HEK293T (cell line): ENCODE results near the gene UGT1A4.

Experiments
- CTCF ChIA-PET: fragments of 350-600 bp; formaldehyde crosslinking; extraction: SDS; loops from one replicate; lab custom pipeline; 2021; ENCODE audit warnings: antibody characterized with exemption, inconsistent platforms; lab: Yijun Ruan, JAX
- POLR2A ChIA-PET: fragments of 350-600 bp; formaldehyde crosslinking; extraction: SDS; loops from one replicate; lab custom pipeline; 2020; ENCODE audit warnings: antibody characterized with exemption, inconsistent platforms; lab: Yijun Ruan, JAX
- DNase-seq: peaks from one replicate; pipeline ENCODE4 v3.0.0; 2012; ENCODE audit warnings: mixed read lengths; ENCODE audit errors: extremely low spot score
- ARNT ChIP-seq: fragments of 450-650 bp; IDR thresholded peaks from 2 replicates; pipeline ENCODE4 v1.6.1; 2017; ENCODE audit warnings: mild to moderate bottlenecking
- BHLHE40 ChIP-seq: fragments of 450-650 bp; IDR thresholded peaks from 2 replicates; pipeline ENCODE4 v1.6.1; 2016; ENCODE audit warnings: mild to moderate bottlenecking, moderate library complexity, borderline replicate concordance
- CTBP1 ChIP-seq: fragments of 450-650 bp; IDR thresholded peaks from 2 replicates; pipeline ENCODE4 v1.6.1; 2016; ENCODE audit warnings: borderline replicate concordance
- ELF4 ChIP-seq: fragments of 450-650 bp; IDR thresholded peaks from 2 replicates; pipeline ENCODE4 v1.6.1; 2017; ENCODE audit warnings: antibody characterized with exemption
- FOXA1 ChIP-seq: fragments of 450-650 bp; IDR thresholded peaks from 2 replicates; pipeline ENCODE4 v1.6.1; 2016; ENCODE audit warnings: mild to moderate bottlenecking
- FOXK2 ChIP-seq: fragments of 450-650 bp; IDR thresholded peaks from 2 replicates; pipeline ENCODE4 v1.6.1; 2016; ENCODE audit warnings: mild to moderate bottlenecking
- FOXM1 ChIP-seq: fragments of 450-650 bp; IDR thresholded peaks from 2 replicates; pipeline ENCODE4 v1.6.1; 2017; ENCODE audit warnings: mild to moderate bottlenecking, borderline replicate concordance
- HDGF ChIP-seq: fragments of 450-650 bp; IDR thresholded peaks from 2 replicates; pipeline ENCODE4 v1.6.1; 2017; ENCODE audit warnings: antibody characterized with exemption, borderline replicate concordance
- L3MBTL2 ChIP-seq: fragments of 450-650 bp; conservative IDR thresholded peaks from 2 replicates; pipeline ENCODE4 v1.6.1; 2016; ENCODE audit warnings: mild to moderate bottlenecking
- LEF1 ChIP-seq: fragments of 450-650 bp; IDR thresholded peaks from 2 replicates; pipeline ENCODE4 v1.6.1; 2017; ENCODE audit warnings: mild to moderate bottlenecking, borderline replicate concordance
- NFRKB ChIP-seq: fragments of 450-650 bp; IDR thresholded peaks from 2 replicates; pipeline ENCODE4 v1.6.1; 2016; ENCODE audit warnings: mild to moderate bottlenecking, moderate library complexity
- PKNOX1 ChIP-seq: fragments of 450-650 bp; IDR thresholded peaks from 2 replicates; pipeline ENCODE4 v1.6.1; 2016
- SP1 ChIP-seq: fragments of 450-650 bp; IDR thresholded peaks from 2 replicates; pipeline ENCODE4 v1.6.1; 2017
- SUZ12 ChIP-seq: fragments of 450-650 bp; IDR thresholded peaks from 2 replicates; pipeline ENCODE4 v1.6.1; 2016; ENCODE audit warnings: mild to moderate bottlenecking
- TARDBP ChIP-seq: fragments of 450-650 bp; IDR thresholded peaks from 2 replicates; pipeline ENCODE4 v1.6.1; 2016
- ZNF384 ChIP-seq: fragments of 450-650 bp; IDR thresholded peaks from 2 replicates; pipeline ENCODE4 v1.6.1; 2016

The UGT1A4 gene

GRCh38 chr2:233795735-233796171 lies 77.2 kb downstream of the UGT1A4 start:
- no peak for TF ChIP-seq ARNT
- TF ChIP-seq CTBP1 = no peak
- TF ChIP-seq L3MBTL2 = no peak
- no peak for TF ChIP-seq ELF4
- TF ChIP-seq FOXK2 = no peak
- no peak for TF ChIP-seq SP1
- TF ChIP-seq LEF1 = no peak
- no peak for TF ChIP-seq BHLHE40
- TF ChIP-seq NFRKB = no peak
- TF ChIP-seq FOXM1 = no peak
- no peak for TF ChIP-seq TARDBP
- DNase-seq = no peak
- CTCF ChIA-PET = no interaction called here
- POLR2A ChIA-PET = no interaction called here

GRCh38 chr2:233796254-233796653 lies 77.7 kb downstream of the UGT1A4 start:
- no peak for DNase-seq
- no peak for TF ChIP-seq ELF4
- no peak for TF ChIP-seq LEF1
- no peak for TF ChIP-seq TARDBP
- TF ChIP-seq FOXM1 = no peak
- TF ChIP-seq FOXK2 = no peak
- no peak for TF ChIP-seq SP1
- TF ChIP-seq BHLHE40 = no peak
- no peak for TF ChIP-seq PKNOX1
- no peak for TF ChIP-seq FOXA1
- TF ChIP-seq HDGF = no peak
- TF ChIP-seq L3MBTL2 = no peak
- no peak for TF ChIP-seq NFRKB
- no peak for TF ChIP-seq ARNT
- TF ChIP-seq SUZ12 = no peak
- no peak for TF ChIP-seq ZNF384
- ChIA-PET CTCF (no interaction called here), POLR2A (no interaction called here)

- DNase-seq = no peak
- CTCF ChIA-PET = no interaction called here
- POLR2A ChIA-PET = no interaction called here
- TF ChIP-seq ZNF384 (no peak), LEF1 (no peak), SUZ12 (no peak), PKNOX1 (no peak), FOXA1 (no peak), HDGF (no peak), ARNT (no peak), FOXM1 (no peak), SP1 (no peak), L3MBTL2 (no peak), FOXK2 (no peak), ELF4 (no peak), NFRKB (no peak), BHLHE40 (no peak), CTBP1 (no peak)
These were observed 80.0 kb downstream of the UGT1A4 start for GRCh38 chr2:233798335-233799086.

- POLR2A ChIA-PET = no interaction called here
- no peak for DNase-seq
- CTCF ChIA-PET = no interaction called here
- TF ChIP-seq L3MBTL2 (no peak), TARDBP (no peak), FOXA1 (no peak), PKNOX1 (no peak), ARNT (no peak), ZNF384 (no peak), SUZ12 (no peak), ELF4 (no peak), SP1 (no peak), FOXK2 (no peak), NFRKB (no peak)
These were observed 80.6 kb downstream of the UGT1A4 start for GRCh38 chr2:233799087-233799665.

GRCh38 chr2:233799716-233800115 lies 81.2 kb downstream of the UGT1A4 start:
- POLR2A ChIA-PET = no interaction called here
- TF ChIP-seq PKNOX1 = no peak
- TF ChIP-seq ZNF384 = no peak
- no peak for TF ChIP-seq FOXK2
- no peak for TF ChIP-seq CTBP1
- TF ChIP-seq ARNT = no peak
- no peak for TF ChIP-seq BHLHE40
- no peak for TF ChIP-seq SUZ12
- TF ChIP-seq L3MBTL2 = no peak
- no peak for TF ChIP-seq ELF4
- no peak for TF ChIP-seq FOXM1
- TF ChIP-seq SP1 = no peak
- TF ChIP-seq LEF1 = no peak
- DNase-seq = no peak
- CTCF ChIA-PET = no interaction called here
